Fibroblast of skin of abdomen (primary cell): Measurements from ENCODE around the gene LTK.

Source experiments
- DNase-seq: peaks from one replicate; pipeline ENCODE4 v3.0.0-alpha.2; 2013

The LTK gene

GRCh38 chr15:41530363-41530956 is 16.8 kb upstream of the LTK start:
- no peak for DNase-seq

GRCh38 chr15:41523097-41523496 is 9.5 kb upstream of the LTK start:
- DNase-seq: no peak

GRCh38 chr15:41521614-41522013 is 8.0 kb upstream of the LTK start:
- no peak for DNase-seq

GRCh38 chr15:41520636-41521035 is 7.0 kb upstream of the LTK start:
- no peak for DNase-seq

GRCh38 chr15:41517895-41518449 is 4.3 kb upstream of the LTK start:
- no peak for DNase-seq

- no peak for DNase-seq
Measured at GRCh38 chr15:41512940-41513505, 604 bp downstream of the LTK start.

- DNase-seq: no peak
Measured at GRCh38 chr15:41512512-41512939, 1.1 kb downstream of the LTK start.

GRCh38 chr15:41511899-41512369 is 1.7 kb downstream of the LTK start:
- DNase-seq: no peak

- no peak for DNase-seq
Measured at GRCh38 chr15:41511331-41511898, 2.2 kb downstream of the LTK start.

- no peak for DNase-seq
Measured at GRCh38 chr15:41510728-41511127, 2.9 kb downstream of the LTK start.

GRCh38 chr15:41507820-41508290 is 5.8 kb downstream of the LTK start:
- DNase-seq: no peak

GRCh38 chr15:41506796-41507341 is 6.8 kb downstream of the LTK start:
- no peak for DNase-seq

GRCh38 chr15:41505776-41506175 is 7.9 kb downstream of the LTK start:
- DNase-seq: no peak

- no peak for DNase-seq
Measured at GRCh38 chr15:41504751-41505492, 8.7 kb downstream of the LTK start.

GRCh38 chr15:41503669-41504010 is 10.0 kb downstream of the LTK start:
- DNase-seq: no peak

GRCh38 chr15:41502795-41503668 is 10.6 kb downstream of the LTK start:
- no peak for DNase-seq

GRCh38 chr15:41501931-41502794 is 11.5 kb downstream of the LTK start:
- DNase-seq: no peak

- no peak for DNase-seq
Measured at GRCh38 chr15:41501191-41501917, 12.3 kb downstream of the LTK start.

- no peak for DNase-seq
Measured at GRCh38 chr15:41499109-41499851, 14.3 kb downstream of the LTK start.
